B cell (primary cell): ENCODE data around the gene TENT4A. TPM values are rescaled to one million over a fixed set of nuclear protein-coding genes. Genes with fewer than 3 reads are reported as not detected.

ENCODE experiments used
- ATAC-seq: fragments of 200-7000 bp; cut with Tn5 transposase; one replicate; pipeline ENCODE4 v1.10.0; 2021; ENCODE audit warnings: low read depth, mild to moderate bottlenecking, moderate number of reproducible peaks, moderate library complexity
- CTCF ChIA-PET: fragments of 350-600 bp; sonication (Branson Sonifier 250); formaldehyde crosslinking; loops from one replicate; lab custom pipeline; 2021; ENCODE audit warnings: antibody characterized with exemption, inconsistent platforms; lab: Charles Lee
- POLR2A ChIA-PET: fragments of 350-600 bp; sonication (Branson Sonifier 250); formaldehyde crosslinking; loops from one replicate; lab custom pipeline; 2021; ENCODE audit warnings: antibody characterized with exemption; lab: Charles Lee
- DNase-seq: peaks from one replicate; pipeline ENCODE4 v3.0.0; 2013
- H2AFZ ChIP-seq: 2 replicates; pipeline ENCODE4 v1.6.1; 2012; ENCODE audit warnings: mild to moderate bottlenecking, low read depth, low read length; ENCODE audit not compliant: insufficient read depth, poor library complexity, severe bottlenecking
- H3K27ac ChIP-seq, 2 donors: 1 replicate in 1 of 2; 2 replicates in 1 of 2; pipeline ENCODE4 v1.5.1; 2012 to 2013; ENCODE audit warnings: low read length in 2 of 2, mild to moderate bottlenecking in 2 of 2, moderate library complexity in 1 of 2
- H3K27me3 ChIP-seq, 4 experiments: fragments of 200-600 bp in 1 of 4; sonication (generic) in 1 of 4; replicated peaks in 1 of 4; 1 replicate in 2 of 4; 2 replicates in 2 of 4; pipeline versions ENCODE4 v1.6.1 to v1.7.0; 2013 to 2016; ENCODE audit warnings: low read length in 3 of 4, mild to moderate bottlenecking in 2 of 4, mixed read lengths in 1 of 4, moderate library complexity in 1 of 4; ENCODE audit not compliant: insufficient read depth in 4 of 4, control insufficient read depth in 3 of 4; ENCODE audit errors: control extremely low read depth in 1 of 4
- H3K36me3 ChIP-seq, 2 experiments: replicated peaks in 1 of 2; 1 replicate in 1 of 2; 2 replicates in 1 of 2; pipeline versions ENCODE4 v1.6.1 to v1.7.1; 2013; ENCODE audit warnings: low read length in 1 of 2; ENCODE audit not compliant: insufficient read depth in 2 of 2, control insufficient read depth in 1 of 2; ENCODE audit errors: control extremely low read depth in 1 of 2, extremely low read depth in 1 of 2
- H3K4me1 ChIP-seq, 2 donors: fragments of 200-600 bp in 1 of 2; sonication (generic) in 1 of 2; 1 replicate in 1 of 2; 2 replicates in 1 of 2; pipeline versions ENCODE4 v1.5.1 to v1.6.1; 2013 to 2017; ENCODE audit warnings: low read length in 2 of 2; ENCODE audit not compliant: control insufficient read depth in 2 of 2, insufficient read depth in 2 of 2
- H3K4me2 ChIP-seq: replicated peaks from 2 replicates; pipeline ENCODE3; 2012; ENCODE audit warnings: mild to moderate bottlenecking, low read depth, low read length; ENCODE audit not compliant: poor library complexity, severe bottlenecking
- H3K4me3 ChIP-seq, 5 experiments: fragments of 200-600 bp in 1 of 5; sonication (generic) in 1 of 5; 1 replicate in 3 of 5; 2 replicates in 2 of 5; pipeline versions ENCODE4 v1.5.1 to v1.7.0; 2011 to 2016; ENCODE audit warnings: low read length in 4 of 5, mild to moderate bottlenecking in 4 of 5, low read depth in 2 of 5, control low read depth in 1 of 5, moderate library complexity in 1 of 5; ENCODE audit not compliant: insufficient read depth in 1 of 5; ENCODE audit errors: control extremely low read depth in 1 of 5, extremely low read depth in 1 of 5
- H3K79me2 ChIP-seq: fragments of 200-600 bp; sonication (generic); one replicate; pipeline ENCODE4 v1.6.0; 2016; ENCODE audit warnings: low read length; ENCODE audit not compliant: control insufficient read depth, insufficient read depth
- H3K9ac ChIP-seq: fragments of 200-600 bp; sonication (generic); 2 replicates; pipeline ENCODE4 v1.6.1; 2017; ENCODE audit warnings: mild to moderate bottlenecking, low read length, moderate library complexity
- H3K9me3 ChIP-seq, 3 donors: one replicate each; pipeline versions ENCODE4 v1.6.1 to v1.7.1; 2013; ENCODE audit warnings: low read length in 2 of 3; ENCODE audit not compliant: control insufficient read depth in 2 of 3, insufficient read depth in 1 of 3; ENCODE audit errors: control extremely low read depth in 1 of 3
- H4K20me1 ChIP-seq: 2 replicates; pipeline ENCODE4 v1.6.0; 2012; ENCODE audit warnings: mild to moderate bottlenecking, low read length; ENCODE audit not compliant: insufficient read depth, control insufficient read depth, poor library complexity, severe bottlenecking
- H3K27ac Mint-ChIP-seq: one replicate; pipeline ENCODE4 v1.8.0; 2021; ENCODE audit warnings: mixed read lengths
- H3K27me3 Mint-ChIP-seq: one replicate; pipeline ENCODE4 v1.8.0; 2021; ENCODE audit warnings: mixed read lengths
- H3K4me1 Mint-ChIP-seq: one replicate; pipeline ENCODE4 v1.8.0; 2021; ENCODE audit warnings: mixed read lengths
- H3K4me3 Mint-ChIP-seq: one replicate; pipeline ENCODE4 v1.8.0; 2021; ENCODE audit warnings: mixed read lengths
- H3K9me3 Mint-ChIP-seq: one replicate; pipeline ENCODE4 v1.8.0; 2022; ENCODE audit warnings: mixed read lengths; ENCODE audit not compliant: insufficient read depth
- CTCF ChIP-seq: fragments of 200-600 bp; IDR thresholded peaks from one replicate; pipeline ENCODE4 v1.8.0; 2022; ENCODE audit warnings: antibody characterized with exemption, mild to moderate bottlenecking
- EZH2 ChIP-seq: IDR thresholded peaks from 2 replicates; pipeline ENCODE4 v1.6.1; 2012; ENCODE audit warnings: borderline replicate concordance, low read depth, mild to moderate bottlenecking, moderate library complexity, low read length; ENCODE audit not compliant: insufficient read depth, poor library complexity, severe bottlenecking
- WGBS: methylation state at CpG from one replicate; pipeline ENCODE4 v1.1.5; 2013; ENCODE audit warnings: missing lambda C conversion rate; ENCODE audit not compliant: insufficient coverage; 5-methylcytosine and 5-hydroxymethylcytosine counted together
- intact Hi-C: fragments of 100-400 bp; cut with micrococcal nuclease; formaldehyde crosslinking; loops from one replicate; pipeline ENCODE4 v1.10.0; 2022
- polyA plus RNA-seq: library from polyadenylated mRNA; depleted of rRNA; stranded (reverse); fragments of >200 nt; gene quantifications from 2 replicates; pipeline ENCODE4 v1.2.3, GENCODE V29; 2012
- total RNA-seq, 2 donors: library from RNA; stranded (reverse); fragments of 120-200 nt in 1 of 2; gene quantifications; 1 replicate in 1 of 2; 2 replicates in 1 of 2; pipeline versions ENCODE4 v1.2.3 to v1.2.4, GENCODE V29; 2013 to 2022

Gene TENT4A
- total and polyA plus RNA-seq, 2 donors (not counting 1 experiment from before 2014, with no cell fraction given) = 18.5 to 63.6 TPM

- Mint-ChIP-seq H3K4me1 (peaks cover 87% of the 10 kb centered on the region), H3K27me3 (no peaks in the 10 kb centered on the region), H3K9me3 (no peaks in the 10 kb centered on the region), H3K27ac (peak overlapping the region; percentile 91), H3K4me3 (peak overlapping the region; percentile 88)
- ATAC-seq (no peak), DNase-seq (no peak)
- Histone ChIP-seq H3K4me2 (peak overlapping the region; percentile 80), H3K4me3 (peak overlapping the region in 1 of 5 experiments; percentile 52), H3K9me3 (no peaks in the 10 kb centered on the region), H3K9ac (peak overlapping the region; percentile 53), H3K79me2 (peaks cover 99% of the 10 kb centered on the region), H3K27ac (peak overlapping the region; percentile 54 to 80), H3K4me1 (peaks cover 47 to 52% of the 10 kb centered on the region in 2 donors), H2AFZ (no peak overlapping the region), H4K20me1 (peaks cover 80% of the 10 kb centered on the region), H3K36me3 (peaks cover 0 to 13% of the 10 kb centered on the region in 2 experiments), H3K27me3 (no peaks in the 10 kb centered on the region)
- intact Hi-C loops = no loop called here
- ChIA-PET POLR2A (interaction anchor here (1.1 kb wide), 1 partner anchor 88 kb away, joined by 4 read pairs; the partner anchor contains the start of genes NSUN2 and SRD5A1), CTCF (interaction anchor here (1.2 to 2.0 kb wide), 4 partner anchors 9 to 90 kb away, joined by 3 to 12 read pairs (median 4); no protein-coding TSS in a partner anchor)
- WGBS = 87% methylated on average over 4 of the region's 4 CpGs
- TF ChIP-seq EZH2 = no peak
- TF ChIP-seq CTCF = no peak
These were observed 8.2 kb downstream of the TENT4A start for GRCh38 chr5:6721442-6721841.

GRCh38 chr5:6722015-6722414 is 8.8 kb downstream of the TENT4A start:
- Histone ChIP-seq H3K9me3 (no peaks in the 10 kb centered on the region), H3K9ac (peak overlapping the region; percentile 53), H3K79me2 (peaks cover 99% of the 10 kb centered on the region), H2AFZ (peak overlapping the region; percentile 53), H3K4me1 (peaks cover 42 to 47% of the 10 kb centered on the region in 2 donors), H3K36me3 (peaks cover 0 to 12% of the 10 kb centered on the region in 2 experiments), H3K4me2 (peak overlapping the region; percentile 80), H3K27me3 (no peaks in the 10 kb centered on the region), H4K20me1 (peaks cover 80% of the 10 kb centered on the region), H3K4me3 (peak overlapping the region in 4 of 5 experiments; percentile 7 to 52 (median 40)), H3K27ac (peak overlapping the region; percentile 54 to 80)
- TF ChIP-seq EZH2 (no peak), CTCF (no peak)
- Mint-ChIP-seq H3K9me3 (no peaks in the 10 kb centered on the region), H3K4me1 (peaks cover 88% of the 10 kb centered on the region), H3K27me3 (no peaks in the 10 kb centered on the region), H3K27ac (peak overlapping the region; percentile 91), H3K4me3 (peak overlapping the region; percentile 88)
- WGBS = 10% methylated on average over 4 of the region's 6 CpGs
- ATAC-seq (peak; percentile 59), DNase-seq (no peak)
- CTCF ChIA-PET = interaction anchor here (1.2 to 2.0 kb wide), 4 partner anchors 9 to 90 kb away, joined by 3 to 12 read pairs (median 4); no protein-coding TSS in a partner anchor
- POLR2A ChIA-PET = interaction anchor here (1.1 kb wide), 1 partner anchor 89 kb away, joined by 4 read pairs; the partner anchor contains the start of genes NSUN2 and SRD5A1
- intact Hi-C loops = no loop called here
